HG03135 (cell line): Measurements from ENCODE around the gene SNX30.

Experiments used
- ATAC-seq: cut with Tn5 transposase; IDR thresholded peaks from one replicate; pipeline ENCODE4 v1.9.1; 2021; ENCODE audit warnings: mild to moderate bottlenecking, moderate library complexity; ENCODE audit not compliant: unreplicated experiment

The SNX30 gene

DNA sequence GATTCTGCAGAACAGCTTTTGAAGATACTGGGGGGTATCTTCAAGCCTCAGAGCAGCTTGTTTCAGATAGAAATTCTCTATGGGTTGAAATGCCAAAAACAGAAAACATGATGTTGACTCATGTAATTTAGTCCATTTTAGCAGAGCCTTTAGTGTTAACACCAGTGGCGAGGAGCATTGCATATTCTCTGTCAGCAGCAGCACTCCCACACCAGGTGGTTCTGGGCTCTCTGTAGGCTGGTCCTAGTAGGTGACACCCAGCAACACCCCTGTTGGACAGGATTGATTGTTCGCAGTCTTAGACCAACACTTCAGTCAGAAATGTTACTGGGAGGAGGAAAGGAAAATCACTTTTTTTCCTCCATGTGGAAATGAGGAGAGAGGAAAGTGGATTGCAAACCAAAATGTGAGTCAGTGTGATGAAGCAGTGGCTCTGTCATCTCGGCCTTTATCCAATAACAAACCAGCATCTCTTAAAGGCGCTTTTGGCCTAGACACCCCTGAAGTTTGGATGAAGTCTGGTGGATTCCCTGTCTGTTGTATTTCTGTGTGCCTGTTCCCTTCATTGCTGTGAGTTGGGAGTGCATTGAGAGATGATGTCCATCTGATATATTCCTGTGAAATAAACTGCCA is 123.3 kb downstream of the SNX30 start:
- no peak for ATAC-seq

DNA sequence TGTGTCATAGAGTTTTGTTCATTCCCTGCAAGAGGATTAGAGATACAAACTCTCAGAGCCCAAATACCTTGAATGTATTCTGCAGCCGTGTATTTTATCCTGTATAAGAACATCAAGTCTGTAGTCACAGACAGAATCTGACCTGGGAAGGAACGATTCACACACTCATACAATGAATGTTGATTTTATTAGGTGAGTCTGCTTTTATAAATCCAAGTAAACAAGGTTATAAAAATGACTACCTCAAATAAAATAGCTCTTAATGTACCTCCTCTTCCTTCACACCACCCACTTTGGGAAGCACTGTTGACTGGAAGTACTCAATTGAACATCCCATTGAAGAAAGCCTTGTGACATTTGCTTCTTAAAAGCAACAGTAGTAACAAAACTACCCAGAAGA is 128.2 kb downstream of the SNX30 start:
- ATAC-seq: no peak

DNA sequence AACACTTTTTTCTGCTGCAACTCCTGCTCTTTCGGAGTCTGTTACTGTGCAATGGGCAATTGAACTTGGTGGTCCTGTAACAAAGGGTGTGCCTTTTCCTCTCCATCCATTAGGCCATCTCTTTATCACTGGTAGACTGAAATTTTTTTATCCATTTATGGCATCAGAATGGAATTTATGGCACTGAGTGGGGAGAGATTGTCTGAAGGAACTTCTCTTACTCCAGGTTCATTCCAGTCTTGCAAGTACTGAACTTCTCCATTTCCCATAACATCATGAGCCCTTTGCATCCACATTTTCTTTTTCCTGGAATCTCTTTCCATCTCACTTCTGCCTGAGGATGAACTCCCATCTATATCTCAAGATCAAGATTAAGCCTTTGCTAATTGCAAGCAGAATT is 130.1 kb downstream of the SNX30 start:
- no peak for ATAC-seq

DNA sequence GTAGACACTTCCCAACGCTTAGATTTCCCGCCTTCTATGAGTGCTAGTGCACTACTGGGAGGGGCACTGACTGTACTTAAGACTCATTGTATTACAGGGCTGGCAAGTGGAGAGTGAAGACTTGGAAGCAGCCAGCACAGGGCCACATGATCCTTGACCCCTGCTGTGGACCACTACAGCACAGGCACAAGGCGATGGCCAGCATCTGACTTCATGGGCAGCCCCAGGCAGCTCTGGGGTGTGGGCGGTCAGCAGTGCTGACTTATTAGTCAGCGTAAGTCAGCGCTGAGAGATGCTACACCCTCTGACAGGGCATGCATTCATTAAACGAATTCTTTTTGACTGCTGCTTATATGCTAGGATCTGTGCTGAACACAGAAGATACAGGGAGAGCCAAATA is 130.8 kb downstream of the SNX30 start:
- no peak for ATAC-seq

DNA sequence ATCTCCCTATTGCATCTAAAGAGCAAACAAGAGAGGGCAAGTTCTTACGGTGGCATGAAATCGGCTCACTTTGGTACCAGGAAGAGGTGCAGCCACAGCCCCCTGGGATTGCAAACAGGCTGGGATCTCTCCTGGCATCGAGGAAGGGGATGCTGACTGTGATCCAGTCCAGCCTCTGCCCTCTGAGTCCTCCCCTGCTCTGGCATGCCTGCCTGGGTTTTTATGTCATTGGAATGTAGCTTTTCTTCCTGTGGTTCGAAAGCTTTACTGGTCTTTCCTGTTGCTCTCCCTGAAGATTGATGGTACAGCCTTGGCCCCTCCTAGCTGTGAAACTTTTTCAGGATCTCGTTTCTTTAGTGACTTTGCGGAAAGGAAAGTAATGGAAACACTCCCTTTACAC is 133.5 kb downstream of the SNX30 start:
- no peak for ATAC-seq

DNA sequence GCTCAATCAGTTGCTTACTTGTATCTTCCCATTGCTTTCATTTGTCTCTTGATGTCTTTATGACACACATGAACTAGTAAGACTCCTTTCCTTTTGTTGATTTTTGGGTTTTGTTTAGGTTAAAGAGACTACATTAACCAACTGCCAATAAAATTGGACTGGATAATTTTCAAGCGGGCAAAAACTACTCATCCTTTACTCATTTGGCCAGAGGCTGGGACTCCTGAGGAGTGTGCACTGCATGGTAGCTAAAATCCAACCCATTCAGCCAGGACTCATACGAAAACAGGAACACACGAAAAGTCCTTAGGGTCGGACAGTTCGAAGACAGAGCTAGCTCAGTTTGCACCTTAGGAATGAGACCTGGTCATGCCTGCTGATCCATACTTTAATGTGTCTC is 134.2 kb downstream of the SNX30 start:
- ATAC-seq: no peak

DNA sequence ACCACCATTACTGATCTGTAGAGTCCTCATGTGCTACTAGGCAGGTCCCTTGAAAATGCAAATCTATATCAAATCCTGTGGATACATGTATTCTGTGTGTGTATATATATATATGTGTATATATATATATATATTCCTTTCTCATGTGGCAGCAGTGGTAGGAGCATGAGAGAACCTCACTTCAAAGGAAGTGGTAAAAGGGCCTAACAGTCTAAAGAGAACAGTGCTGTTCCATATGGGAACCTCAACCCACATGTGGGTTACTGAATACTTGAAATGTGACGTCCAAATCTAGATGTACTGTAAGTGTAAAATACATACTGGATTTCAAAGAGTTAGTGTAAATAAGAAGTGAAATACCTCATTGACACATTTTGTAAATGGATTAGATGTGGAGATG is 134.8 kb downstream of the SNX30 start:
- ATAC-seq: no peak

DNA sequence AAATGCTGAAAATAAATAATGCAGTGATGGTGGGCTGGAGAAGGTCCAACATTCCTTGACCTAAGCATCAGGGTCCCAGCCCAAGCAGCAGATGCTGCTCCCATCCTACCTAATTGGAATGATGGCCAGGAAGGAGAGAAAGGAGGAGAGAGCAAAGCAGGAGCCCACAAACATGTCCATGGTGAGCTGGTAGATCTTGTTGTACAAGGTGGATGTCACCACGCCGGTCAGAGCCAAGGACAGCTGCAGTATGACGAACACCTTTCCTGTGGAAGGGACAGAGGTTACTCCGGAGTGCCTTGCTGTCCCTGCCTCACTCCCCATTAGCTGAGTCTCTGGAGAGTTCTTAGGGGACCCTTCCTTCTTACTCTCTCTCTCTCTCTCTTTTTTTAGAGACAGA is 135.8 kb downstream of the SNX30 start:
- no peak for ATAC-seq

DNA sequence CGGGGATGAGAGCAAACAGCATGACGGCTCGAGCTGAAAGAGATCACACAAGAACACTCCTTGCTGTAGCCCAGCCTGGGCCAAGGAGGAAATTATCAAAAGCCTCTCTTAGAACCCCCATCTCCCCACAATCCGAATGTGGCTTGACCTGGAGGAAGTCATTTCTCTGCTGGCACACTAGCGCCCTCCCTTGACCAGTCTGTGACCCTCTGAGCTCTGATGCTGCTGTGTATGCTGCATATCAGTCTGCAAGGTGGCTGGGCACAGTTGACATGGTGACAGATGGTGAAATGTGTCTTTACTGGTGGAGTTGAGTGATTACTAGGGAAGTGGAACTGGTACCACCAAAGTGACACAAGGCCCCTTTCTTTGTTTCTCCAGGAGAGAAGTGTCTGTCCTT is 136.8 kb downstream of the SNX30 start:
- ATAC-seq: no peak

DNA sequence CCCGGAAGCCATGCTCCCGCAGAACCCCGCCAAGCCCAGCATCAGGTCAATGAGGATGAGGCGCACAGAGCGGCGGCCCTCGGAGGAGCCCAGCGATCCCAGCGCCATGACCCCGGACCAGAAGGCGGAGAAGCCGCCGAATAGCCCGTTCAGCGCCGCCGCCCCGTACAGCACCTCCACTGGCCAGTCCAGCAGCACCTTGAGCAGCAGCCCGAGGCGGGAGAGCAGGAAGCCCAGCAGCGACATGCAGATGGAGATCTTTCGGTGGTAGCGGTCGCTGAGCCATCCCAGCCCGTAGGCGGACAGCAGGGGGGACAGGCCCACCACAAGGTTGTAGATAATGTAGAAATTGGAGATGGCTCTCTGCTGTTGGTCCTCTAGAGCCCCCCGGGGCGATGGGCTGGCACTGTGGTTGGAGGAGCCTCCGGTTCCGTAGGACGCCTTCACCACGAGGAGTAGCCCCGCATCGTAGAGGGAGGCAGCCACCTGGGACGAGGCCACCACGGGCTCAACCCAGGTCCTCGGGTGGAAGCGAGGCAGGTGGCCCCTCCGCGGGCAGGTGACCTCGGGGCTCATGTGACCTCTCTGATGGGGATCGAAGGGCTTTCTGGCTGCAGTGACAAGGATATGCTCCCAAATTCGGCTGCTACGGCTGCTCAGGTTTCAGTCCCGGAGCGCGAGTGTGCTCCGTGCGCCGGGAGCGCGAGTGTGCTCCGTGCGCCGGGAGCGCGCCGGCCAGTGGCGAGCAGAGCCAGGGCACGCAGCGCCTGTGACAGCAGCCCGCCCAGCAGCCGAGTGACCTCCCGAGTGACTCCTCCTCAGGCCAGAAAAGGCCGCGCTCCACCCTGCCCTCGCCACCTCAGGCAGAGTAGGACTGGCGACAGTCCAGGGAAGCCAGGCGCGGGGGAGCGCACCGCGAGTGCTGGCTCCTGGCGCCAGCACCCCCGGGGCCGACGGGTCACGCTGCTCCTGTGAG is 139.8 kb downstream of the SNX30 start, which contains the start of gene SLC46A2:
SLC46A2 (minus strand) TSS at position 771 of the 976 bp plus-strand sequence; CDS start at position 576, 195 bp downstream.
- ATAC-seq: no peak

DNA sequence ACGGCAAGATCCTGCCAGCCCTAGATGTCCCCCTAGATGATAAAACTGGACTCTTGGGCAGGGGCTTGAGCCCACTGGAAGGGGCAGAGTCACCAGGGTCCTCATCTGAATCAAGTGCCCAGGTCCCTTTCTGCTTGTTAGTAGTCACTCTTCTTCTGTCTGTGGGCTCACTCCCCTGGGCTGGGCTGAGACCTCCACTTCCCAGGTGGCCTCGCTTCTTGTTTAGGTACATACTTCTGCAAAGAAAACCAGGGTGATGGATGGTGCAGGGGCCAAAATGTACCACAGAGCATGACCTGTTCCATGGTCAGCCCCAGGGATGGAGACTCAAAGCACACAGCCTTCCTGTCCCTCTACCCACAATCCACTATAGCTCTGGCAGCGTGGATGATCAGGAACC is 141.0 kb downstream of the SNX30 start:
- no peak for ATAC-seq

DNA sequence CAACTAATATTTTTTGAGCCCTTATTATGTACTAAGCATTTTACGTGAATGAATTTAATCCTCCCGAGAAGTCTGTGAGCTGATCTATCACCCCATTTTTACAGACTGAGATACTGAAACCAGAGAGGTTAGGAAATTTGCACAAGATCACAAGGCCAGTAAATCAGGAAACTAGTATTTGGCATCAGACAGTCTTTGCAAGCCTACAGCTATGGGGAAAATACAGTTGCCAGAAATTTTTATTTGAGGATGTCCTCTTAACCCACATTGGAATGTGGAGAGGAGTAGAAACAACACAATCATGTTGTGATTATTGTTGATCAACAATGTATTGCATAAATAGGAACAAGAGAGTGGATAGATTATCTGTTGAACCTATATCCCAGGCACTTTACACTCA is 142.4 kb downstream of the SNX30 start:
- no peak for ATAC-seq

DNA sequence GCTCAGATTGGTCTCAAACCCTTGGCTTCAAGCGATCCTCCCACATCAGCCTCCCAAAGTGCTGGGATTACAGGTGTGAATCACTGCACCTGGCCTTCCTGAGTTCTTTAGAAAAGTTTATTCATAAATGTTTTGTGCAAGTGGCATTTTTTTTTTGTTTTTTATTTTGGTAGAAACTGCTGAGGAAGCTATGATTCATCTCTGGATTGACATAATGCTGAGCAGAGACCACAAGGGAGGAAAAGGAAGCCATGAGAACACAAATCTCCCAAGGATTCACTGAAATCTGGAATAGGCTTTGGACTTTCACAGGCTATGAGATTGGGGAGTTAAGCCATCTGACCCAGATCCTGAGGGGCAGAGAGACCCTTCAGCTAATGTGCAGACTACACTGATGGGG is 143.5 kb downstream of the SNX30 start:
- no peak for ATAC-seq

DNA sequence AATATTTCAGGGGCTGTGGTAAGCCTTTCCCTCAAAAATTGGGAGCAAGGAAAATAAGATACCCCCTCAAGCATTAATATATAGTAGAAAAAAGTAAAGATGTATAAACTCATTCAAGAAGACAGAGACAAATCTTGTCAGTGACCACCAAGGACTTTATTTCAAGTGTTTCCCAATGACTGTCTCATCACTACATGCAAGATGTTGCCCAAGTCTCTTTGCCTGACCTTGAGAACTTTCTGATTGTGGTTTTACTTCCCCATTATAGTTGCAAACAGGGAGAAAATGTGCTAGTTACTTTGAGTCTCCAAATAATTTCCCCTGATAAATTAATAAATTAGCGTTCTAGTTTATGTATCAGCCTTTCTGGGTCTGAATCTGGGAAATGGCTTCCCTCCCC is 144.1 kb downstream of the SNX30 start:
- no peak for ATAC-seq

DNA sequence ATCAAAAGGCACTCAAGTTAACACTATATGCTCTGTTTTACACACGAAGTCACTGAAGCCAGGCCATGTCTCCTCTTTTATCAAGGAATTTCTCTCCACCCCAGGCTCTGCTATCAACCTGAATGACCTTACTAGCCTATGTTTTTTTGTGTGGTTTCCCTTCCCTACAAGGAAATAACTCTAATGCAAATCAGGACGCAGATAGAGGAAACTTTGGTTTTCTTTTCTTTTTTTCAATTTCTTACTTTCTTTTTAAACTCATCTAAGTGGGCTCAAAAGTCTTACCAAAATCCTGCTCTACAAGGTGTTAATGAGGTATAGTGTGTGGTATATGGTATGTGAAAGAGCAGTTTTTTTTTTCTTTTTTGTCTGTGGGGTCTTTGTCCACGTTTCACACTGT is 145.6 kb downstream of the SNX30 start:
- ATAC-seq: no peak

DNA sequence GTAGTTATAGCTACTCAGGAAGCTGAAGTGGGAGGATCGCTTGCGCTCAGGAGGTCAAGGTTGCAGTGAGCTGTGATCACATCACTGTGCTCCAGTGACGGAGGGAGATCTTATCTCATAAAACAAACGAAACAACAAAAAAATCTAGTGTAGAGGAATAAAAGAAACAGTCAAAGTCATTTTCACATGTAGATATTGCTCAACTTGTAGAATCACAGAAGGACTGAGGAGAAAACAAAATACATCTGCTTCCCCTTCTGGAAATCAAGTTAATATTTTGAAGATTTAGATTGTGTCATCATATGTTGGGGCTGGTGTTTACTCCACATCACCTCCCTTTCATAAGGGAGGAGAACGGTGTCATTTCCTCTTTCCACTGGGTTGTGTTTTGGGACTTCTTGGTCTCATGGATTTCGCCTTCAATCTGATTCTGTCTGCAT is 148.3 kb downstream of the SNX30 start:
- no peak for ATAC-seq

DNA sequence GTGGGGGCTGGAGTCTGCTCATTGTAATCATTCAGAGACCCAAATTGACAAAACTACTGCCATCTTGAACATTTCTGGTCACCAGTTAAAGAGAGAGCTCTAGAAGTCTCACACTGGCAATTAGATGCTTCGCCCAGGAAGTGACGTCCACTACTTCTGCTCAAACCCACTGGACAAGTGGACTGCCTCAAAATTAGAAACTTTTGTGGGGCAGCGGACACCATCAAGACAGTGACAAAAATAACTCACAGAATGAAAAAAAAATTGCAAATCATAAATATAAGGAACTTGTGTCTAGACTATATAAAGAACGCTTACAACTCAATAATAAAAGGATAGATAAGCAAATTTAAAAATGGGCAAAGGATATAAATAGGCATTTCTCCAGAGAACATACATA is 149.9 kb downstream of the SNX30 start:
- no peak for ATAC-seq

DNA sequence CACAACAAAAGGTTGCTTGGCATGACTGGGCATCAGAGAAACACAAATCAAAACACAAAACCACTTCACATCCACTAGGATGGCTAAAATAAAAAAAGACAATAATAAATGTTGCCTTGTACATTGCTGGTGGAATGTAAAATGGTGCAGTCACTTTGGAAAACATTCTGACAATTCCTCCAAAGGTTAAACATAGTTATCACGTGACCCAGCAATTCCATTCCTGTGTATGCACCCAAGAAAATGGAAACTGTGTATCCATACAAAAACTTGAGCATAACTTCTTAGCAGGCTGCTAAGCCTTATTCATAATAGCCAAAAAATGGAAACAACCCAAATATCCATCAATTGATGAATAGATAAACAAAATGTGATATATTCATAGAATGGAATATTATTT is 150.3 kb downstream of the SNX30 start:
- no peak for ATAC-seq

DNA sequence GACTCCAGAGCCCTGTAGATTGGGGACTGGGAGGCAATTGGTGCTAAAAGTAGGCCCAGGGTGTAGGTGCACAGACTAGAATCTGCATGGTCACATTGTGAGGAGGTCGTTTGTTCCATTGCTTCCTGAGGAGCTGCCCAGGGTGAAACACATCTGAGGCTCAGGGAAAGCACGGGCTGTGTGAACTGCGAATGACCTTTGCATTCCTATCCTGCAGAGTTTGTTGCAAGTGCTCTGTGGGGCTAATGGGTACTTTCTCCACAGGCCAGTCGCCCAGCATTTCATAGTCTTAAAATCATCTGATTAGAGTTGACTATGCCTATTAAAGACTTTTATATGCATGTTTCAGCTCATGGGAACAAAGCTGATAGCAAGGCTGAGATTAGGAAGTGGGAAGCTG is 154.5 kb downstream of the SNX30 start:
- ATAC-seq: no peak

DNA sequence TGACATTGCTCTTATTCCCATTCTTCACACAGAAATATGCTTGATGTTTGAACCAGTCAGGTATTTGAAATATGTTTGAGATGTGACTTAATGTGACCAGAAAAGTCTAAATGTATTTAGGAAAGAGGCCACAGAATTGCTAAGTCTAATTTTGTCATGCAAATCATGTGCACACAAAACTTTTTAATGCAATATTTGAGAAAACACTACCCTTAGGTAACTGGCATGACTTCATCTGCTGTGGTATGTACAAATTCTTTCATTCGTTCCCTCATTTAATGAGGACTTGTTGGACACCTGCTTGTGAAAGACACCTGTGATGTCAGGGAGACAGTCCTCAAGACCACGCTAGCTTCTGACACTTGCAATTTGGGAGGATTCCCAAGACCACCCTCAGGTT is 161.2 kb downstream of the SNX30 start:
- ATAC-seq: no peak

DNA sequence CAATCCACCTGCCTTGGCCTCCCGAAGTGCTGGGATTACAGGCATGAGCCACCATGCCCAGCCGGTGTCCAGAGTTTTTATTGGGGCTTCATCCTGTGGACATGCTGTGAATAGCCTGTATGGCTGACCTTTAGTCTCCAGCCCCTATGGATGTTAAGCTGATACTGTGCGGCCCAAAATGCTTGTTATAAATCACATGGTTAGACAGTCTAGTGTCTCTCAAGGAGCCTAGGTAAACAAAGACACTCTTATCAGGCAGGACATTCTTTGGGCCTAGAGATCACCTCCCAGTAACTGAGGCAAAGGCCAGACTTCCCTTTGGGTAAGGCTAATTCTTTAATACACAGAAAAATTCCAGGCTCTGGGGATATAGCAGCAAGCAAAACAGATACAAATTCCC is 162.1 kb downstream of the SNX30 start:
- no peak for ATAC-seq

DNA sequence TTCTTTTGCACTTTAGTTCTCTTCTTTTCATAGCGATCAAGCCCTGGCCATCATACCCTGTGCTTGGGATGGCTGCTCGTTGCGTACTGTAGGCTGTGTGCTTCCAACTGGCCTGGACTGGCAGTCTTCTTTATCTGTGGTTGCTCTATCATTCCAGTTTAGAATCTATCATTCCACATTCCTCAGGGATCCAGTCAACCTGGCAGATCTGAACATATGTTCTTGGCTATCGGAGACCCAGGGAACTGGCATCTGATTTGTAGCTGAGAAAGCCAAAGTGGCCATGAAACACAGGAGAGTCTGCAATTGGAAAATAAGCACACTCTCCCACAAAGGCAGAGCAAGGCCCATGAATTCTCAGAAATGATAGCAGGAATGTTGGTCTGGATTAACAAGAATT is 162.8 kb downstream of the SNX30 start:
- no peak for ATAC-seq
